Fibroblast of upper back skin (primary cell): ENCODE measurements around the gene AHRR.

Experiments
- DNase-seq: peaks from one replicate; pipeline ENCODE4 v3.0.0-alpha.2; 2013

The AHRR gene

DNA sequence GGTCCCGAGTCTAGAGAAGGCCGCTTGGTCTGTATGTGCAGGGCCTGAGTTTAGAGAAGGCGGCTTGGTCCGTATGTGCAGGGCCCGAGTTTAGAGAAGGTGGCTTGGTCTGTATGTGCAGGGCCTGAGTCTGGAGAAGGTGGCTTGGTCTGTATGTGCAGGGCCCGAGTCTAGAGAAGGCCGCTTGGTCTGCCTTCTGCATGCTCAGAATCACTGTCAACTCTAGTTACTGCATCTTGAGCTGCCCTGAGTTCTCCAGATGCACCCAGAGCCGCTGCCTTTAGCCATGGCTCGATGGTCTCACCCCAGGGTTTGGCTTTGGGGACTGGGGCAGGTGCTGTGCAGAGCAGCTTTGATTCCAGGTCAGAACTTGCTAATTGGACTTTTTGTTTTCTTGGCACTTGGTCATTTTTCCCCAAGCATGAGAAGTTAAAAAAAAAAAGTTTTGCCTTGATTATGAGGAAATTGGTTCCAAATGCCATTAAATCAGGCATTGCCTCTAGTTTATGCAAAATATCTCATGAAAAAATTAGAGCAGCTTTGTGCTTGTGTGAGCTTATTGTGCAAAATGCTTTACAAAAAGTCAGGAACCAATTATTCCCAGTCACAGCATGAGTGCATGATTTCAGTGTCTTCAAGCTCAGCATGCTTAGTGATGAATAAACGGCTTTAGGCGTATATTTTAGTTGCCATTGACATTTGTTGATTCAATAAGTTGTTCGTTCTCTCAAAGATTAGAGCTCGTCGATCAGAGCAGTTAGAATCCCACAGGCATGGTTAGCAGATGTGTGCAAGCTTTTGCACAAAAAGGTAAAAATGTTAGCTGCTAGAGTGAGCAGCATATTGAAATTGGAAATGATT is 96.0 kb downstream of the AHRR start:
- DNase-seq = peak; percentile 21

GRCh38 chr5:418162-419121 is 96.9 kb downstream of the AHRR start:
- peak; percentile 43 for DNase-seq

- no peak for DNase-seq
Measured at GRCh38 chr5:419970-420369, 98.5 kb downstream of the AHRR start.

GRCh38 chr5:420632-421286 is 99.2 kb downstream of the AHRR start:
- DNase-seq = no peak

DNA sequence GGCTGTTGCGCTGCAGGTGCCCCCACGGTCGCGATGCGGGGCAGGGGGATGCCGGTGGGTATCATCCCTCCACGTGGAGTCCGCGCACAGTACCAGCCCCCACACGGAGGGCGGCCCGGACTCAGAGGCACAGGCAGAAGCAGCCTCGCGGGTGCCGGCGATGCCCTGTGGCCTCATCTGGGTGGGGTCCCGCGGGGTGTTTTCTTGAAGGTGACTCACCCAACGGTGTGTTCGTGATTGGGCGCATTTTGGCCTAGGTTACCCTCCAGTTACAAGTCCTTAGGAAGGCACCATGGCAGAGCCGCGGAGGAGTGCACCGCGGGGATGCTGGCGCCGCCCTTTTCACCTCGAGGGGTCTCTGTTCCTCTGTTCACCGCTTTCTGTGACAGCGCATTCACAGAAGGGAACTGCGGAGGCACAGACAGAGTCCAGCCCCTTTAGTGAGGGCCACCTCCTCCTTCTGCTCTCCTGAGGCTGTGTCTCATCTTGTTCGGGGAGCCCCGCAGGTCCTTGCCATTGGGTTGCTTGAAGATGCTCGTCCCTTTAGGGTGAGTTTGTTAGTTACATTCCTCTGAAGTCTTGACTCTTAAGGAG is 99.9 kb downstream of the AHRR start:
- DNase-seq = no peak

DNA sequence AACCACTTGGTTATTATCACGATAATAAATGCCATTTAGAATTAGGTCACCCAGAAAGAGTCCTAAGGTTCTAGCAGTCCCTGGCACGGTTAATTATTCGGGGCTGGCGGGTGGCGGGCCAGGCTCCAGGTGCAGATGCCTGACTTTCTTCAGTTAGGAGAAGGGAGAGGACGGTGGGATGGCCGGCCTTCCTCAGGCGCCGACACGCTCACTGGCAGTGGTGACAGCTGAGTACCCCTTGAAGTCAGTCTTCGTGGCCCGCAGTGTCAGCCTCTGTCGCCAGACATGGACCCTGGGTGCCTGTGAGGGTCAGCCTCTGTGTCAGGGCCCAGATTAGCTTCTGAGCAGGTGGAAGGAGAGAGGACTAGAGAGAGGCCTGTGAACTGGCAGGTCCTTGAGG is 100.4 kb downstream of the AHRR start:
- no peak for DNase-seq

DNA sequence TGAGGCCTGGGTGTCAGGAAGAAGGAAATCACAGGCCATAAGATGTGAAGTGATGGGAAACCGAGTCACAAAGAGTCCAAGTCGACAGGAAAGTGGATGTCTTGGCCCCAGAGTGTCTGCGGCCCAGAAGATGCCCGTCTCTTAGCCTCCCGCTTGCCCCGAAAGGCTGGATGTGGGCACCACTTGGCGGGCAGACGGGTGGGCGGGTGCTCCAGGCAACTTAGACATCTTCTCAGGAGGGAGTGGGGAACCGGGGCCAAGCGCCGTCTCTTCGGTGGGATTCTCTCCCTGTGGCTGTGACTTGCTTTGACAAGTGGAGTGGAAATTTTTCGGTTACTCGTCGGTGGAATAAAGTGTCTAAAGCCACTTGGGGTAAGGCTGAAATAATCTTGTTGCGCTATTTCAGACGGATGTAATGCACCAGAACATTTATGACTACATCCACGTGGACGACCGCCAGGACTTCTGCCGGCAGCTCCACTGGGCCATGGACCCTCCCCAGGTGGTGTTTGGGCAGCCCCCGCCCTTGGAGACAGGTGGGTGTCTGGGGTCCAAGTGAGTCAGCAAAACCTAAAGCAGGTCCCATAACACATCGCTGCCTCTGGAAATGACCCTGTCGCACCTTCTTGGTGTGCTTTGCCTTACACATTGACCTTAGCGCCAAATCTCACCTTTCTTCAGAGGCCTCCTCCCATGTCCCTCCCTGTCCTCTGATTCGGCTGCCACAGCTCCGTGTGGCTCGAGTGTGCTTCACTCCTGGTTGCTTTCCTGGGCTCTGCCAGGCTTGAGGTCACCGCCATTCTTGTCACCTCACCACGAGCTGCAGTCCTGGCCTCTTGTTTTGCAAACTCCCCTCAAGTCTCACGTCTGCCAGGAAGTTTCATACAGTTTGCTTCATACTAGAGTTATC is 101.1 kb downstream of the AHRR start:
- DNase-seq = no peak

DNA sequence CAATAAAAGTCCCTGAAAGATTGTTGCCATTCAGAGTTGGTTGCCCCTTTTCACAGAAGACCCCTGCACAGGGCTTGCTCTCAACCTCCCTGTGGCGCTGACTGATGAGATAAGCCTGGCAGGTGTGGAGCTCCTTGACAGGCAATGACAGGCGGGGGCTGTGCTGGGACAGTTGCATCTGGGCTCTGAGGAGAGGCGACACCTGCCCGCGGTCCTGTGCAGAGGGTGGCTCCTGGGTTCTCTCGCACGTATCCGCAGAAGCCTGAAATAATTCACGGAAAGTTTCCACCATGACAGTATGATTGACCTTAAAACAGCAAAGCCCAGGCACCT is 101.7 kb downstream of the AHRR start:
- no peak for DNase-seq

DNA sequence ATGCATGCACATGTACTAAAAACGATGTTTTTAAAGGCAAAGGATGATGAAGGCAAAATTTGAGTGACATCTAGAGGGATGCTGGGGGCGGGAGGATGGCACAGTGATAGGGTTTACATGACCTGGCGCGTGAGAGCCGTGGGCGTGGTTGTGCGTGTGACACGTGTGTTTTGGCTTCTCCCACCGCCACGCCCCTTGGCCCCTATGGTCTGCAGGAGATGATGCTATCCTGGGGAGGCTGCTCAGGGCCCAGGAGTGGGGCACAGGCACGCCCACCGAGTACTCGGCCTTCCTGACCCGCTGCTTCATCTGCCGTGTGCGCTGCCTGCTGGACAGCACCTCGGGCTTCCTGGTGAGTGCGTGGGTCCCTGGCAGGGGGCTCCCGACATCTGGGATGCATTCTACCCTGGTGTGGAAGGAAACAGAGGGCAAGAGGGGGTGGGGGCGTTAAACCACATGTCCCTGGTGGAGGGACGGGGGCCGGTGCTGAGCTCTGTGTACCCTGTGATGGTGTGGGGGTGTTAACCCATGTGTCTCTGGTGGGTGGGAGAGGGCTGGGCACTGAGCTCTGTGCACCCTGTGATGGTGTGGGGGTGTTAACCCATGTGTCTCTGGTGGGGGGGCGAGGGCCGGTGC is 102.2 kb downstream of the AHRR start:
- DNase-seq = no peak

DNA sequence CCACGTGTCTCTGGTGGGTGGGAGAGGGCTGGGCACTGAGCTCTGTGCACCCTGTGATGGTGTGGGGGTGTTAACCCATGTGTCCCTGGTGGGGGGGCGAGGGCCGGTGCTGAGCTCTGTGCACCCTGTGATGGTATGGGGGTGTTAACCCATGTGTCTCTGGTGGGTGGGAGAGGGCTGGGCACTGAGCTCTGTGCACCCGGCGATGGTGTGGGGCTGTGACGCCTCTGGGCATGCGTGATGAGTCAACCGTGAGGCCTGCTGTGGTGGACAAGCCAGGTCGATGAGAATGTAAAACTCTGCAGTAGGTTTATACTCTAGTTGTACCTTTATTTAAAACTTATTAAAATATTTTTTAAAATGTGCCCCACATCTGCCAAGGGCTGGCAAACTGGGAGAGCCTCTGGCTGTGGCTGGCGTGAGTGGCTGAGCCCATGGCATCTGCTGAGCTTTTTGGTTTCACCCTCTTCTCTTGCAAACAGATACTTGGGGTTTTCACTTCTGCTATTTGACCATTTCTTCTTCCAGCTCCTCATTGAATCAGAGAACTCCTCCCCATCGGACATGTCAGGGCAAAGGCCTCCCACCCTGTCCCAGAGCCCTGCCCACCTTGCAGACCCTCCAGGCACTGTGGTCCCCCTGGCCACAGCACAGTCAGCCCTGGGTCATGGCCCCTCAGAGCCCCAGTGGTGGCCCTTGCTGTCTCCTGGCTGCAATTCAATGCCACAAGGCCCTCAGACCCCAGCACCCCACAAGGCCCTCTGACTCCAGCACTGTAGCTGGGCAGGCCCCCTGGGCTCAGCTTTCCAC is 103.0 kb downstream of the AHRR start:
- DNase-seq = no peak

GRCh38 chr5:425714-426113 is 104.2 kb downstream of the AHRR start:
- DNase-seq = no peak

DNA sequence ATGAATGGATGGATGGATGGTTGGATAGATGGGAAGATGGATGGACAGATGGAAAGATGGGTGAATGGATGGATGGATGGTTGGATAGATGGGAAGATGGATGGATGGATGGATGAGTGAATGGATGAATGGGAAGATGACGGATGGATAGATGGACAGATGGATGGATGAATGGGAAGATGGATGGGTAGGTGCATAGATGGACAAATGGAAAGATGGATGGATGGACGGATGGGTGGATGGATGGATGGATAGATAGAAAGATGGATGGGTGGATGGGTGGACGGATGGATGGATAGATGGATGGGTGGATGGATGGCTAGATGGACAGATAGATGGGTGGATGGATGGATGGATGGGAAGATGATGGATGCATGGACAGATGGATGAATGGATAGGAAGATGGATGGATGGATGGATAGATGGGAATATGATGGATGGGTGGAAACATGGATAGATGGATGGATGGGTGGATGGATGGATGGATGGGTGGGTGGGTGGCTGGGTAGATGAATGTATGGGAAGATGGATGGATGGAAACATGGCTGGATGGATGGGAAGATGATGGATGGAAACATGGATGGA is 105.0 kb downstream of the AHRR start:
- no peak for DNase-seq

DNA sequence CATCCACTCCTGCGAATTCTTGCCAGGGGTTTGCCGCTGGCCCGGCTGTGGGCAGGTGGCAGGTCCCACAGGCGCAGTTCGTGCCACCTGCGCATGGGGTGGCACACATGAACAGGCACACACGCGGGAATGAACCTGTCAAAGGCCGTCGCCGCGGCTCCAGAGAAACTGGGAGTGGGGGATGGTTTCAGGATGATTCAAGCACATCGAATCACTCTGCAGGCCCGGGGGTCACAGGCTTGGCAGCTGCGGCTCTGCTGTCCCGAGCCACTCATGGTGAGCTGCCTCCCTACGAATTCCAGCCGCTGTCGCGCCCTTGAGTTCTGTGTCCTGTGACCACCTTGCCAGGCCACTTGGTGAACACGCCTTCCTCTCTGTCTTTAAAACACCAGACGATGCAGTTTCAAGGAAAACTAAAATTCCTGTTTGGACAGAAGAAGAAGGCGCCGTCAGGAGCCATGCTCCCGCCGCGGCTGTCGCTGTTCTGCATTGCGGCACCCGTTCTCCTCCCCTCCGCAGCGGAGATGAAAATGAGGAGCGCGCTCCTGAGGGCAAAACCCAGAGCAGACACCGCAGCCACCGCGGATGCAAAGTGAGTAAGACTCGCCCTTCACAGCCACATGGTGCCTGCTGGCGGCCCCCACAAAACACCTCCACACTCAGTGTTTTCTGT is 106.0 kb downstream of the AHRR start:
- no peak for DNase-seq

GRCh38 chr5:428219-428618 is 106.7 kb downstream of the AHRR start:
- no peak for DNase-seq

DNA sequence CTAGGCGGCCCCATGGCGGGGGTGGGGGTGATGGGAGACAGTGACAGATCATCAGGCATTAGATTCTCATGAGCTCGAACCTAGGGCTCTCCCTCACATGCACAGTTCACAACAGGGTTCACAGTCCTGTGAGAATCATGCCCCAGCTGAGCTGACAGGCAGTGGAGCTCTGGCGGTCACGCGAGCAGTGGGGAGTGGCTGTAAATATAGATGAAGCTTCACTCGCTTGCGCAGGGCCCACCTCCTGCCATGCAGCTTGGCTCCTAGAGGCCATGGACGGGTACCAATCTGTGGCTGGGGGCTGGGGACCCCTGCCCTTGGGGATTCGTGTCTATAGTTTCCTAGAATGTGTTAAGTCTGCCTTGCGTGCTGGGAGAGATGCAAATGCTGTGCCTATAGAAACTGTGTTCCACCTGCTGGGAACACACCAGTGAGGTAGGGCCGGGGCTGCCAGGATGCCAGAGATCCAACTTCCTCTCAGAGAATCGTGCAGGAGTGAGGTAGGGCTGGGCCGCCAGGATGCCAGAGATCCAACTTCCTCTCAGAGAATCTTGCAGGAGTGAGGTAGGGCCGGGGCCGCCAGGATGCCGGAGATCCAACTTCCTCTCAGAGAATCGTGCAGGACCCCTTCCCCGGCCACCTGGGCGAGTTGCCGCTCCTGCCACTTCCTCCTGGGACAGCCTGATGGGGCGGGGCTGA is 107.4 kb downstream of the AHRR start:
- no peak for DNase-seq

GRCh38 chr5:429453-430188 is 108.1 kb downstream of the AHRR start:
- peak; percentile 74 for DNase-seq

DNA sequence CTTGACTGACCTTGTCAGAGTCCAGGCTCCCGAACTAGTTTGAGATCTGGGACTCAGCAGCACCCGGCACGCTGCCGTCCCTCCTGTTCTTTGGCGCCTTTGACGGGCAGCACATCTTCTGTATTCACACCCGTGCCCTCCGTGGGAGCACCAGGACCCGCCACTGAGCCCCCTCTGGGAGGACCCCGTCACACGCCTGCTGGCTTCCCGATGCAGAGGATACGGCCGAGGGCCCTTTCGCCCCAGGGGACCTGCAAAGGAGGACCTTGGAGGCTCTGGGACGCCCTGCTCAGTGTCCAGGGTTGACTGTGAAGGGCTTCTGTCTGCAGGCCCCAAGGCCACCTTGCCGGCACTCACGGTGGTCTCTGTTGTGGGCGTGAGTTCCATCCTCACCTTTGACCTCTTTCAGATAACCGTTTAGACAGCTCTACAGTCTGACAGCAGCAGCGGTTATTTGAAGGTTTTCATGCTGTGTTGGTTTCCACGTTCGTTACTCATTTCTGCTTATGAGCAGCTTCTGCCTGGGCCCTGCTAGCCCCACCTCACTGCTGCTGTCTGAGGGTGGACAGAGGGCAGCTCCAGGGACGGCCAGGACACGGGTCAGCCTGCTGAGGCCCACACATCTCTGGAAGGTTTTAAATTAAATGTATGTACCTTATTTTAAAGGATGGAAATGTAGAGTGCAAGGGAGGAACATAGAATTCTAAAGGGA is 108.9 kb downstream of the AHRR start:
- no peak for DNase-seq
